ENCODE data around the gene FANCM. TPM values are rescaled to one million over a fixed set of nuclear protein-coding genes. Genes with fewer than 3 reads are reported as not detected.
"Not testable (repeated sequence)": the region's sequence is repeated elsewhere in the genome, so short reads cannot be mapped to it uniquely, and the experiment has no call there.

FANCM gene
- total RNA-seq, 6 experiments from 2014 or later: 5.4 to 8.7 (median 6.0) TPM

DNA sequence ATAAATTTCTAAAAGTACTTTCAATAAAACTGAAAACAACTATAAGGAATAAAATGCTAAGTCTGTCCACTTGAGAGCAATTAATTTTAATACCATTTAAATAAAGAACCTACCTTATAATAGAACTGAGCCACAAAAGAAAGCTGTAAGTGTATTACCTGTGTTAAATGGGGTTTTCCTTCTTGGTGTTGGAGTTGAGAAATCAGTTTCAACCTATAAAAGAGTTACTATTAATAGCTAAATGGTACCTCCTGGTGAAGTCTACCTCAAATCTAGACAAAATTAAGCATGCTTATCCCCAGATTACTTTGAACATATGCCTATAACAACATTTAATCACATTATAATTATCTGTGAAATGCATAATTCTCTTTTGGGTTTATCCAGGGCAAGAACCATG is 68.5 kb downstream of the FANCM start:
- no peak for DNase-seq
- Mint-ChIP-seq H3K4me1 (ENCODE audit: low read depth) (peaks cover 4% of the 10 kb centered on the region), H3K27me3 (ENCODE audit: insufficient read depth) (no peaks in the 10 kb centered on the region), H3K27ac (no peak overlapping the region), H3K9me3 (no peaks in the 10 kb centered on the region), H3K4me3 (no peak overlapping the region), H3K36me3 (ENCODE audit: low read depth) (peaks cover 12% of the 10 kb centered on the region)
- TF ChIP-seq, protein P1, sequence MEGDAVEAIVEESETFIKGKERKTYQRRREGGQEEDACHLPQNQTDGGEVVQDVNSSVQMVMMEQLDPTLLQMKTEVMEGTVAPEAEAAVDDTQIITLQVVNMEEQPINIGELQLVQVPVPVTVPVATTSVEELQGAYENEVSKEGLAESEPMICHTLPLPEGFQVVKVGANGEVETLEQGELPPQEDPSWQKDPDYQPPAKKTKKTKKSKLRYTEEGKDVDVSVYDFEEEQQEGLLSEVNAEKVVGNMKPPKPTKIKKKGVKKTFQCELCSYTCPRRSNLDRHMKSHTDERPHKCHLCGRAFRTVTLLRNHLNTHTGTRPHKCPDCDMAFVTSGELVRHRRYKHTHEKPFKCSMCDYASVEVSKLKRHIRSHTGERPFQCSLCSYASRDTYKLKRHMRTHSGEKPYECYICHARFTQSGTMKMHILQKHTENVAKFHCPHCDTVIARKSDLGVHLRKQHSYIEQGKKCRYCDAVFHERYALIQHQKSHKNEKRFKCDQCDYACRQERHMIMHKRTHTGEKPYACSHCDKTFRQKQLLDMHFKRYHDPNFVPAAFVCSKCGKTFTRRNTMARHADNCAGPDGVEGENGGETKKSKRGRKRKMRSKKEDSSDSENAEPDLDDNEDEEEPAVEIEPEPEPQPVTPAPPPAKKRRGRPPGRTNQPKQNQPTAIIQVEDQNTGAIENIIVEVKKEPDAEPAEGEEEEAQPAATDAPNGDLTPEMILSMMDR (IDR thresholded peaks at IDR 0.05): no peak

DNA sequence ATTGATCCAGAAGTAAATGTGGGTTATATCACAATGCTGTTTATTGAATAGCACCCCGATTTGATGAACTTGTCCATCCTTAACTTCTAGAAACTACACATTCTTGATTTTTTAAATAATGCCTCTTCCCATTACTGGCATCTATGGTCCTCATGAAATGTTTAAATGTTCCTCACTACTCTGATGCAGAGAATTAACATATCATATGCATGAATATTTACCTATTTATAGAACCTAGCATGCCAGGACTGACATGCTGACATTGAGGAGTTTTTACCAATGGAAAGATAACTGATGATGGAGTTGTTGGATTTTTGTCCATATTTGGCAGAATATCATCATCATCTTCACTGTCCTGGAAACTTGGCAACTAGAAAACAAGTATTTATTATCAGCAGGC is 74.4 kb downstream of the FANCM start:
- Mint-ChIP-seq H3K27me3 (ENCODE audit: insufficient read depth) (no peaks in the 10 kb centered on the region), H3K36me3 (ENCODE audit: low read depth) (peaks cover 30% of the 10 kb centered on the region), H3K4me1 (ENCODE audit: low read depth) (peaks cover 6% of the 10 kb centered on the region; the same call in 1 of the 2 replicates), H3K27ac (no peak overlapping the region), H3K4me3 (no peak overlapping the region), H3K9me3 (no peaks in the 10 kb centered on the region)
- DNase-seq: no peak
- TF ChIP-seq, protein P1 (IDR thresholded peaks at IDR 0.05): no peak

DNA sequence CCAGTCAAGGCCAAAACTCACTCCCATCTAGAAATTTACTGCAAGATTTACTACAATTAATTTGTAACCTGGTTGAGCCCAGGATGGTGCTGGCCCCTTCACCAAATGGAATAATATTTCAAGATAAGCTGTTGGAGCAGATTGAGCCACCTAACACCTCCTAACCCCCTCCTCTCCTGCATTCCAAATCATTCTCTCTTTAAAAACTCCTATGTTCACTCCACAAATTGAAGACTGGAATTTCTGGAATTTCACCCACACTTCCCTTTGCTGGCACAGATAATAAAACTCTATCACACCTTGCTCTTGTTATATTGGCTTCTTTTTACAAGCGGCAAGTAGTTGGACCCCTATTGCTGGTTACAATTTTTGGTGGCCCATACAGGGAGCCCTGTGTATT is 75.6 kb downstream of the FANCM start:
- TF ChIP-seq, protein P1 (IDR thresholded peaks at IDR 0.05): no peak
- Mint-ChIP-seq H3K4me3 (no peak overlapping the region), H3K36me3 (ENCODE audit: low read depth) (peaks cover 26% of the 10 kb centered on the region), H3K27ac (no peak overlapping the region), H3K4me1 (ENCODE audit: low read depth) (peaks cover 6% of the 10 kb centered on the region; the same call in 1 of the 2 replicates), H3K9me3 (no peaks in the 10 kb centered on the region), H3K27me3 (ENCODE audit: insufficient read depth) (no peaks in the 10 kb centered on the region)
- no peak for DNase-seq

DNA sequence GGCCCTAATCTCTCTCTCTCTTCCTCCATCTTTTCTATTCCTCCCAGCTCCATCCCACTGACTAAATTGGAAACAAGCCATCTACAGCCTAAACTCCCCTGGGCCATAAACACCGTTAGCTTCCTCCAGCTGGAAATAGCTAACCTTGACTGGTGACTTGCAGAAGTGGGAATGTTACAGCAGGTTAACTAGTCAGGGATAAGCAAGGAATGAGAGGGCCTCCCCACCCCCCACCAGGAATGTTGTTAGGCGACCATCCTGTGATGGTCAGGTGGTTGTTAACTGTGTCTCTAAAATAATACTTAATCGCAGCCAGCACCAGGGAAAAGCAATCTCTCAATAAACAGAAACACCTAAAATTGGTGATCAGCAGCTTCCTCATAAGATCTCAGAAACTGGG is 76.5 kb downstream of the FANCM start:
- TF ChIP-seq, protein P1 (IDR thresholded peaks at IDR 0.05): no peak
- H3K27ac Mint-ChIP-seq: no peak overlapping the region

DNA sequence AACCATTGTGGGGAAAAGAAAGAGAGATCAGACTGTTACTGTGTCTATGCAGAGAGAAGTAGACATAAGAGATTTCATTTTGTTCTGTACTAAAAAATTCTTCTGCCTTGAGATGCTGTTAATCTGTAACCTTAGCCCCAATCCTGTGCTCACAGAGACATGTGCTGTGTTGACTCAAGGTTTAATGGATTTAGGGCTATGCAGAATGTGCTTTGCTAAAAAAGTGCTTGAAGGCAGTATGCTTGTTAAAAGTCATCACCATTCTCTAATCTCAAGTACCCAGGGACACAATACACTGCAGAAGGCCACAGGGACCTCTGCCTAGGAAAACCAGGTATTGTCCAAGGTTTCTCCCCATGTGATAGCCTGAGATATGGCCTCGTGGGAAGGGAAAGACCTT is 78.0 kb downstream of the FANCM start:
- H3K27me3 Mint-ChIP-seq (ENCODE audit: insufficient read depth); H3K9me3 Mint-ChIP-seq; H3K4me1 Mint-ChIP-seq (ENCODE audit: low read depth); H3K27ac Mint-ChIP-seq; H3K4me3 Mint-ChIP-seq; DNase-seq: not testable (repeated sequence)
- H3K36me3 Mint-ChIP-seq (ENCODE audit: low read depth): peaks cover 18% of the 10 kb centered on the region

More for the DNA sequence above, 76.5 kb downstream of the FANCM start:
- Mint-ChIP-seq H3K4me3 (no peak overlapping the region), H3K4me1 (ENCODE audit: low read depth) (peaks cover 6% of the 10 kb centered on the region; the same call in 1 of the 2 replicates), H3K36me3 (ENCODE audit: low read depth) (peaks cover 18% of the 10 kb centered on the region), H3K9me3 (no peaks in the 10 kb centered on the region), H3K27me3 (ENCODE audit: insufficient read depth) (no peaks in the 10 kb centered on the region)
- no peak for DNase-seq

DNA sequence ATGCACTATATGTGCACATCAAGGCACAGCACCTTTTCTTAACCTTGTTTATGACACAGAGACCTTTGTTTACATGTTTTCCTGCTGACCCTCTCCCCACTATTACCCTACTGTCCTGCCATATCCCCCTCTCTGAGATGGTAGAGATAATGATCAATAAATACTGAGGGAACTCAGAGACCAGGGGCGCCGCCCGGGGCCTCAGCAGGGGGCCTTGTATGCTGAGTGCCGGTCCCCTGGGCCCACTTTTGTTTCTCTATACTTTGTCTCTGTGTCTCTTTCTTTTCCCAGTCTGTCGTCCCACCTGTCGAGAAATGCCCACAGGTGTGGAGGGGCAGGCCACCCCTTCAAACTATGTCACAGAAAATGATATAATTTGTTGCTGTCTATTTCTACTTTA is 78.6 kb downstream of the FANCM start:
- not testable (repeated sequence) for DNase-seq; H3K9me3 Mint-ChIP-seq; H3K4me1 Mint-ChIP-seq (ENCODE audit: low read depth); H3K4me3 Mint-ChIP-seq; H3K27ac Mint-ChIP-seq; H3K27me3 Mint-ChIP-seq (ENCODE audit: insufficient read depth)
- H3K36me3 Mint-ChIP-seq (ENCODE audit: low read depth): peaks cover 18% of the 10 kb centered on the region

Data from HFFc6 (cell line).